Endothelial cell of umbilical vein (primary cell): ENCODE results near the gene KRTAP10-1.

Experiments
- EZH2 ChIP-seq: IDR thresholded peaks from 2 replicates; pipeline ENCODE4 v1.6.1; 2012; ENCODE audit warnings: borderline replicate concordance, low read depth, mild to moderate bottlenecking, moderate library complexity, low read length, inconsistent platforms; ENCODE audit not compliant: severe bottlenecking
- GATA2 ChIP-seq: IDR thresholded peaks from 2 replicates; pipeline ENCODE4 v1.7.0; 2011; ENCODE audit warnings: low read depth, mild to moderate bottlenecking, moderate library complexity, mixed read lengths, low read length; ENCODE audit not compliant: insufficient read length, insufficient read depth
- JUN ChIP-seq: IDR thresholded peaks from 2 replicates; pipeline ENCODE4 v1.6.1; 2011; ENCODE audit warnings: borderline replicate concordance, low read depth; ENCODE audit not compliant: insufficient read length, insufficient read depth
- MYC ChIP-seq: IDR thresholded peaks from one replicate; pipeline ENCODE4 v1.6.1; 2011; ENCODE audit warnings: mild to moderate bottlenecking, low read depth, low read length
- POLR2A ChIP-seq: IDR thresholded peaks from 2 replicates; pipeline ENCODE4 v1.6.1; 2012; ENCODE audit warnings: low read depth, mild to moderate bottlenecking, control low read depth, low read length
- POLR2AphosphoS5 ChIP-seq: IDR thresholded peaks from 2 replicates; pipeline ENCODE4 v1.6.1; 2012; ENCODE audit warnings: low read depth, mild to moderate bottlenecking, control low read depth, low read length, moderate library complexity; ENCODE audit not compliant: insufficient read depth
- TF ChIP-seq, protein P1 (sequence below), 2 donors: IDR thresholded peaks; 1 replicate in 1 of 2; 2 replicates in 1 of 2; pipeline ENCODE4 v1.5.1; 2011; ENCODE audit warnings: low read length in 2 of 2, mild to moderate bottlenecking in 2 of 2, moderate library complexity in 2 of 2, control low read depth in 1 of 2, inconsistent platforms in 1 of 2, low read depth in 1 of 2; ENCODE audit not compliant: insufficient read depth in 1 of 2; ENCODE audit errors: extremely low read depth in 1 of 2
- TF ChIP-seq, protein P2 (sequence below): IDR thresholded peaks from 2 replicates; pipeline ENCODE4 v1.6.1; 2011; ENCODE audit not compliant: insufficient read depth, insufficient read length

DNA sequence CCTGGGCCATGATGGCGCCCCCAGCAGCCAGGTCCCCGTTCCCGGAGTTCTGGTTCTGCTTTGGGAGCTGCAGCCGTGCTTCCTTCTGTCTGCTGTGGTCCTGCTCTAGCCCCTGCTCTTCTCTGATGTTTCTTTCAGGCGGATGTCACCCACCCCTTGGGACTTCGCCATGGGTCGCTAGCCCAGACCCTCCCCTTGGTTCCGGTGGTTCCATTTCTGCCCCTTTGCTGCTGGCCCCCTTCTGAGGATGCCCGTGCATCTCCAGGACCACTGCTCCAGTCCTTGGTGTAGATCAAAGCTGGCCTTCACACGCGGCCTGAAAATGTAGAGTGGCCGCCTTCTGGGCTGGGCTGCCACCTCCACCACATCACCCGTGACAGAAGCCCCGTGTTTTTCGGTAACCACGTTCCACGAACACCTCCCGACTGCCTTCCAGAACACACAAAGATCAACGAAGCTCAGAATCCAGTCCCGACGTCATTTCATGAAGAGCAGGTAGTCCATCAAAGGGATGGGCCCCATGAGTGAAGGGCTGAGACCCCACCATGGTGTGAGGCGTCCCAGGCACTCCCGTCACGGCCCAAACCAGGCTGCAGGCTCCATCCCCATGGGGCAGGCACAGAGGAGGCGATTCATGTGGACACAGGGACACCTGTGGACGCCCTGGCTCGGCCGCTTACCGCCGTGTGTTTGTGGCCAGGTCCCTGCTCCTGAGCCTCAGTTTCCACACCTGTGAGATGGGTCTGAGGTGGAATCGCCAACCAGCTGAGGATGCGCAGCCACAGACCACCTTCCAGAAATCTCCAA is 24.4 kb downstream of the KRTAP10-1 start:
- TF ChIP-seq, protein P1, sequence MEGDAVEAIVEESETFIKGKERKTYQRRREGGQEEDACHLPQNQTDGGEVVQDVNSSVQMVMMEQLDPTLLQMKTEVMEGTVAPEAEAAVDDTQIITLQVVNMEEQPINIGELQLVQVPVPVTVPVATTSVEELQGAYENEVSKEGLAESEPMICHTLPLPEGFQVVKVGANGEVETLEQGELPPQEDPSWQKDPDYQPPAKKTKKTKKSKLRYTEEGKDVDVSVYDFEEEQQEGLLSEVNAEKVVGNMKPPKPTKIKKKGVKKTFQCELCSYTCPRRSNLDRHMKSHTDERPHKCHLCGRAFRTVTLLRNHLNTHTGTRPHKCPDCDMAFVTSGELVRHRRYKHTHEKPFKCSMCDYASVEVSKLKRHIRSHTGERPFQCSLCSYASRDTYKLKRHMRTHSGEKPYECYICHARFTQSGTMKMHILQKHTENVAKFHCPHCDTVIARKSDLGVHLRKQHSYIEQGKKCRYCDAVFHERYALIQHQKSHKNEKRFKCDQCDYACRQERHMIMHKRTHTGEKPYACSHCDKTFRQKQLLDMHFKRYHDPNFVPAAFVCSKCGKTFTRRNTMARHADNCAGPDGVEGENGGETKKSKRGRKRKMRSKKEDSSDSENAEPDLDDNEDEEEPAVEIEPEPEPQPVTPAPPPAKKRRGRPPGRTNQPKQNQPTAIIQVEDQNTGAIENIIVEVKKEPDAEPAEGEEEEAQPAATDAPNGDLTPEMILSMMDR (IDR thresholded peaks at IDR 0.05; ENCODE audit: extremely low read depth in 1 of 2, insufficient read depth in 1 of 2, low read depth in 1 of 2, low read length in 2 of 2) = no peak
- TF ChIP-seq GATA2 = no peak
- TF ChIP-seq POLR2A = no peak
- no peak for TF ChIP-seq EZH2
- TF ChIP-seq, protein P2, sequence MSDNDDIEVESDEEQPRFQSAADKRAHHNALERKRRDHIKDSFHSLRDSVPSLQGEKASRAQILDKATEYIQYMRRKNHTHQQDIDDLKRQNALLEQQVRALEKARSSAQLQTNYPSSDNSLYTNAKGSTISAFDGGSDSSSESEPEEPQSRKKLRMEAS = no peak
- no peak for TF ChIP-seq JUN
- no peak for TF ChIP-seq POLR2AphosphoS5
- TF ChIP-seq MYC = no peak
